Adrenal gland (tissue), 12 donors: Measurements from ENCODE around the gene OSBPL10. TPM values are rescaled to one million over a fixed set of nuclear protein-coding genes. Genes with fewer than 3 reads are reported as not detected.

Experiments used
- DNase-seq, 7 donors: peaks; one replicate each; pipeline ENCODE4 v3.0.0-alpha.2; 2019 to 2020
- H3K27ac ChIP-seq, 5 donors: fragments of 200-600 bp; sonication (generic) in 4 of 5; 1 replicate in 3 of 5; 2 replicates in 2 of 5; pipeline versions ENCODE4 v1.5.1 to v1.8.0; 2016 to 2020; ENCODE audit warnings: mild to moderate bottlenecking in 1 of 5
- H3K27me3 ChIP-seq: fragments of 200-600 bp; 2 replicates; pipeline ENCODE4 v1.8.0; 2021
- H3K36me3 ChIP-seq, 2 donors: fragments of 200-600 bp; replicated peaks in 1 of 2; 1 replicate in 1 of 2; 2 replicates in 1 of 2; pipeline versions ENCODE4 v1.5.1 to v1.8.0; 2018 to 2022
- H3K4me1 ChIP-seq, 2 donors: fragments of 200-600 bp; replicated peaks in 1 of 2; 1 replicate in 1 of 2; 2 replicates in 1 of 2; pipeline versions ENCODE4 v1.5.1 to v1.8.0; 2018 to 2021
- H3K4me3 ChIP-seq, 4 donors: fragments of 200-600 bp; sonication (generic) in 3 of 4; one replicate each; pipeline ENCODE4 v1.5.1; 2016 to 2018
- H3K9me3 ChIP-seq, 3 donors: fragments of 200-600 bp; sonication (generic) in 1 of 3; replicated peaks in 1 of 3; 1 replicate in 2 of 3; 2 replicates in 1 of 3; pipeline versions ENCODE4 v1.5.1 to v1.8.0; 2016 to 2021
- CTCF ChIP-seq, 6 experiments: fragments of 450-650 bp in 4 of 6; fragments of 200-600 bp in 2 of 6; sonication (generic) in 1 of 6; IDR thresholded peaks; 1 replicate in 5 of 6; 2 replicates in 1 of 6; pipeline versions ENCODE4 v1.5.1 to v1.8.0; 2016 to 2021; ENCODE audit warnings: antibody characterized with exemption in 6 of 6, mild to moderate bottlenecking in 2 of 6, moderate library complexity in 1 of 6
- POLR2A ChIP-seq, 2 donors: fragments of 450-650 bp; IDR thresholded peaks; one replicate each; pipeline ENCODE4 v1.6.1; 2017; ENCODE audit warnings: antibody characterized with exemption in 2 of 2, mild to moderate bottlenecking in 2 of 2, moderate library complexity in 1 of 2
- WGBS, 4 donors: extraction: QIAGEN DNeasy Blood & Tissue Kit in 2 of 4; methylation state at CpG; one replicate each; pipeline versions ENCODE4 v1.1.5 to v1.1.7; 2013 to 2017; 5-methylcytosine and 5-hydroxymethylcytosine counted together
- intact Hi-C, 2 donors: fragments of 100-400 bp; cut with DNase I; formaldehyde crosslinking; loops; one replicate each; pipeline versions ENCODE4 v1.14.1 to v1.15.0; 2022 to 2023
- polyA plus RNA-seq, 3 donors: library from polyadenylated mRNA; stranded (reverse); fragments of 200-250 nt in 2 of 3; fragments of 350-450 nt in 1 of 3; fragmentation: Illumina TruSeq in 1 of 3; extraction: RNeasy Lipid Tissue Mini Kit (QIAGEN cat#74804) in 1 of 3; gene quantifications; one replicate each; pipeline ENCODE4 v1.2.3, GENCODE V29; 2013 to 2014
- total RNA-seq, 9 donors: library from RNA; depleted of rRNA in 4 of 9; stranded (reverse); fragments of >200 nt in 4 of 9; fragments of 120-200 nt in 1 of 9; fragmentation: NEBNext Ultra II Directional in 1 of 9; extraction: Animal tissue kit (Norgen Biotek cat#: 25700) in 1 of 9; gene quantifications; one replicate each; pipeline versions ENCODE4 v1.1.0 to v1.2.4, GENCODE V29; 2013 to 2023
- donor health status: healthy with polysubstance abuse.
- donor health status: Bipolar disorder and iron deficiency.
- donor health status: DM: yes; HTN: yes; CAD: no.
- donor health status: DM: no; HTN: no; CAD: no.
- donor health status: DM: no; HTN: no; CAD: no.
- donor health status: DM: yes; HTN: yes; CAD: no.

OSBPL10 gene
- total and polyA plus RNA-seq, 12 donors, result 2.0 to 55.6 (median 9.4) TPM

GRCh38 chr3:31733234-31733667 lies 247.8 kb downstream of the OSBPL10 start:
- Histone ChIP-seq H3K36me3 (no peaks in the 10 kb centered on the region), H3K9me3 (no peaks in the 10 kb centered on the region), H3K4me1 (no peaks in the 10 kb centered on the region), H3K27ac (no peak overlapping the region), H3K27me3 (no peaks in the 10 kb centered on the region), H3K4me3 (no peak overlapping the region)
- intact Hi-C loops, result no loop called here
- DNase-seq, result peak; percentile 29 to 83 (median 70)
- TF ChIP-seq POLR2A (IDR thresholded peaks at IDR 0.05), result no peak
- TF ChIP-seq CTCF (IDR thresholded peaks at IDR 0.05), result no peak
- WGBS, 4 donors, result 45 to 61% (median 53%) methylated on average over 4 of the region's 4 CpGs

GRCh38 chr3:31732548-31732947 lies 248.5 kb downstream of the OSBPL10 start:
- Histone ChIP-seq H3K27ac (no peak overlapping the region), H3K27me3 (no peaks in the 10 kb centered on the region), H3K4me1 (no peaks in the 10 kb centered on the region), H3K36me3 (no peaks in the 10 kb centered on the region), H3K4me3 (no peak overlapping the region), H3K9me3 (no peaks in the 10 kb centered on the region)
- 75 to 95% (median 87%) methylated on average over 5 to 8 of the region's 8 CpGs for WGBS, 4 donors
- intact Hi-C loops, result no loop called here
- TF ChIP-seq POLR2A (IDR thresholded peaks at IDR 0.05) (no peak), CTCF (IDR thresholded peaks at IDR 0.05) (no peak)
- DNase-seq, result no peak

GRCh38 chr3:31729573-31729972 lies 251.5 kb downstream of the OSBPL10 start:
- no peaks in the 10 kb centered on the region for H3K36me3 ChIP-seq
- H3K4me1 ChIP-seq, result no peaks in the 10 kb centered on the region
- intact Hi-C loops, result no loop called here
- H3K27me3 ChIP-seq, result no peaks in the 10 kb centered on the region
- 55 to 68% (median 63%) methylated on average over 6 to 8 of the region's 8 CpGs for WGBS, 4 donors
- no peak overlapping the region for H3K27ac ChIP-seq
- no peak for DNase-seq
- TF ChIP-seq CTCF (IDR thresholded peaks at IDR 0.05) (no peak), POLR2A (IDR thresholded peaks at IDR 0.05) (no peak)
- no peak overlapping the region for H3K4me3 ChIP-seq
- H3K9me3 ChIP-seq, result no peaks in the 10 kb centered on the region

GRCh38 chr3:31729082-31729481 lies 252.0 kb downstream of the OSBPL10 start:
- TF ChIP-seq POLR2A (IDR thresholded peaks at IDR 0.05) (no peak), CTCF (IDR thresholded peaks at IDR 0.05) (no peak)
- Histone ChIP-seq H3K9me3 (no peaks in the 10 kb centered on the region), H3K27me3 (no peaks in the 10 kb centered on the region), H3K36me3 (no peaks in the 10 kb centered on the region), H3K4me1 (no peaks in the 10 kb centered on the region), H3K27ac (no peak overlapping the region), H3K4me3 (no peak overlapping the region)
- DNase-seq, result no peak
- WGBS, 4 donors, result 79 to 91% (median 81%) methylated on average over 3 of the region's 3 CpGs
- intact Hi-C loops, result no loop called here
